Activated T-cell treated with anti-CD3 and anti-CD28 coated beads for 1 hour (primary cell): ENCODE results near the gene ANKRD34A.

Experiments
- DNase-seq: peaks from one replicate; pipeline ENCODE4 v3.0.0-alpha.2; 2020; ENCODE audit warnings: low read depth

ANKRD34A gene

DNA sequence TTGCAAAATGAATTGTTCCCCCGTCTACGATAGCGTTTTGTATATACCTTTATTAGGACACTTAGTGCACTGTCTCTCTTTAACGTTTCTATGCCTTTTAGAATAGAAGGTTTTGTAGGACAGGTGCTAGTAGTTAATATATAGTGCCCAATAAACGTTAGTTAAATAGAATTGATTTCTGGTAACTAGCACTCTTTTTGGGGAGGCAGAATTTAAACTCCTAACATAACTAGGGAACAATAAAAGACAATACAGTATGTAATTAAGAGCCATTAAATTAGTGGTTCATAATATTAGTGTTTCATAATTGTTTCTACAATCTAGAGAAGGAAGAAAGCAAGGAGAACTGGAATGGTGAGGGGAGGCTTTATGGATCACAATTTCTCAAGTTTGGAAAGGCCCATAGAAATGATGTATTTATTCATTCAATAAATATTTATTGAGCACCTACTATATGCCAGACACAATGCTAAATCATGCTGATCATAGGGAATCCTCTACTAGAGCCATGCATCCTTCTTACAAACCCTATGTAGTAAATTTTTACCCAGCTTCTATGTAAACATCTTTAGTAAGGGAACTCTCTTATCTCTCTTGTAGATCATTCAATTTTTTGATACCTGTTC lies 857 bp upstream of the ANKRD34A start:
- no peak for DNase-seq

DNA sequence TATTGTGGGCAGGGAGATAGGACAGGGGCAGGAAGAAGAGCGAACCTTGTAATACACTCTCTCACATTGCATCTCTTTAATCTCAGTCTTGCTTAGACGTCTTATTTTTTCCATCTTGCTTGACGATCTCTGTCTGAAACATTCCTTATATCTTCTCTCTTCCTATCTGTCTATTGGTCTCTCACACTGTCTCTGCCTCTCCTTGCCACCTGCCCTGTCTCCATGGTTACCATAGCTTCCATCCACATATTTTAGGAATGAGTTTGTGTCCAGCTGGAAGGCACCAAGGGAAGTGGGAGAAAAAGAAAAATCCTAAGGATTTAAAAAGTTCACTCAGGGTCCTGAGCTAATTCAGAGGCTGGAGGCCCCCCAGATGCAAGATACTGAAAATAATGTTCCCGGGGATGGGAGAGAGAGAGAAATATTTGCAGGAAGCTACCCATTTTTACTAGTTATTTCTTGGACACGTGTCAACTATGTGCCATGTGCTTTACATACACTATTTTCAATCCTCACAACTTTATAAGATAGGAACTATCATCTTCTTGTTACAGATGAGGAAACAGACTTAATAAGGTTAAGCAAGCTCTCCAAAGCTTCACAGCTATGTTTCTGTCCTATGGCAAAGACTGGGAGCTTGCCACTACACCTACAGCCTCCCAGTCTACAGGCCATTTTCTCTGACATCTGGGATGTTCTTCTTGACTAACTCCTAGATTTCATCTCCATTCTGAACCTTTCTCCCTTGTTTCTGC lies 933 bp downstream of the ANKRD34A start:
- DNase-seq: no peak

DNA sequence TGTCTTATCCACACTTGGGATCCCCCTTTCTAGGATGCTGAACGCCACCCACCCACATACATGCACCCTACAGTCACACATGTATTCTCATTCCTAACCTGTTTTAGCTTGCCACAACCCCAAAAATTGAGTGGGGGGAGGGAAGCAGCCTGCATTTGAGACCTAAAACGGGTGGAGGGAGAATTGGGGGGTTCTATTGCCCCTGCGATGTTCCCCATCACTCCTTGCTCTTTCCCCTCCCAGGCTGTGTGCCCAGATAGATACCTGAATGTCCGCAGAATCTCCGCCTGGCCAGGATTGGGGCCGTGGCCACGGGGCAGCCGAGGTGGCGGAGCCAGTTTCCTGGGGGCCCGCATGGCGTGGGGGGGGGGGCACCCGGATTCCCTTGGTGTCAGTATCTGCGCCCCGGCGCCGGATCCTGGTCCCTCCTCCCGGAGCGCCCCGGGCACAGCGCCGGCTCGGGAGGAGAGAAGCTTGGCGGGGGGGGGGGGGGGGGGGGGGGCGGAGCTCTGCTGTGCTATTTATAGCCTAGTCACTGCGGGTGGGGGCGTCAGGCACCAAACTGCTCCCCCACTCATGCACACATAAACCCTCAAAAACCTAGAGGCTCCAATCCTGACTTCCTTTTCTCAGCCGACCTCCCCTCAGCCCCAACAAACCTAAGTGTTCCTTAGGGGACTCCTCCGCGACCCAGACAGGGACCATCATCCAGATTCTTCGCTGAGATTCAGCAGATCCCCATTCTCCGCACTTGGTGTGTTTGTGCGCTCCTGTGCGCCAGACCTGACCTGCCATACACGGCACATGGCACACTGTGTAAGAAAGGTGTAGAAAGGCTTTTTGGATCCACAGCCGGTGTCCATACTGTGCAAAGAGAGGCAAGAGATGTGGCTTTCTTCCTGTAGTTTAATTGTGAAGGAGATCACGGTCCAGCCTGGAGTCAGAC lies 1.9 kb downstream of the ANKRD34A start:
- no peak for DNase-seq

DNA sequence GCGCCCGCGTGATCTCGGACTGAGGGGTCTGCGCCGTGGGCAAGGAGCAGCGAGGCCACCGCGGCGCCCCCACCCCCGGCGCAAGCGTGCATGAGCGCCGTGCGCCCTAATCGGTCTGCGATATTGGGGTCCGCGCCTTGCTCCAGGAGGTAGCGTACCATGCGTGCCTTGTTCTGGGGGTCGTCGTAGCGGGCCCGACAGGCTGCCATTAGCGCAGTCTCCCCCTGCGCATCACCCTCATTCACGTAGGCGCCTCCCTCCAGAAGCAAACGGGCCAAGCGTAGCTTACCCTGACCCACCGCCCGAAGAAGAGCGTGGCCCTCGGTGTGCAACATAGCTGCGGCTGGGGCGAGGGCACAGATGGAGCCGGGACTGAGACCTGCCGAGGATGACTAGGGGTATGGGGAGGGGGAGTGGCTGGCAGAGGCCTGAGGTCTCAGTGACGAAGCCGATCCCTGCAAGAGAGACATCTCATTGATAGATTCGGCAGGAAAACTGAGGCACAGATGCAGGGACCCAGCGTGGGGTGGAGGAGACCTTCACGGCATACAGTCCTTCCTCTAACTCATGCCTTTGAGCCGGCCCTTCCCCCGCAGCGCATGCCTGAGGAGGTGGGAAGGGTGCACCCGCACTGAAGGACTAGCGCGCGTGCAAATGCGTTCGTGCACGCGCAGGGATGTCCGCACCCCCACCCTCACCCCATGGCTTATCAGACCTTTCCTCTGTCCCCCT lies 2.8 kb downstream of the ANKRD34A start:
- DNase-seq: peak; percentile 28

DNA sequence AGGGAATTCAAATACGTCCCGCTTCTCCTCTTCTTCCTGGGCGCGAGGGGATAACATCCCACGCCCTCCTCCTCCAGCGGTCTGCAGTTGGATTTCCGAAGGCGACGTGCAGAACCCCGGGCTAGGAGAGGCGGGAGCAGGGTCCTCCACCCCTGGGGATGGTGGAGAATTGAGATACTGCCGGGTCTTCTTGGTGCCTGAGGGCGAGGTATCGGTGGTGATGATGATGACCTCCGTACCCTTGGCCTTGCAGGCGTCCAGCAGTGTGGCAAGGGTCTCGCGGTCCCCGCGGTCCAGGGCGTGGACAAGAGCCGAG lies 3.3 kb downstream of the ANKRD34A start:
- DNase-seq: no peak

DNA sequence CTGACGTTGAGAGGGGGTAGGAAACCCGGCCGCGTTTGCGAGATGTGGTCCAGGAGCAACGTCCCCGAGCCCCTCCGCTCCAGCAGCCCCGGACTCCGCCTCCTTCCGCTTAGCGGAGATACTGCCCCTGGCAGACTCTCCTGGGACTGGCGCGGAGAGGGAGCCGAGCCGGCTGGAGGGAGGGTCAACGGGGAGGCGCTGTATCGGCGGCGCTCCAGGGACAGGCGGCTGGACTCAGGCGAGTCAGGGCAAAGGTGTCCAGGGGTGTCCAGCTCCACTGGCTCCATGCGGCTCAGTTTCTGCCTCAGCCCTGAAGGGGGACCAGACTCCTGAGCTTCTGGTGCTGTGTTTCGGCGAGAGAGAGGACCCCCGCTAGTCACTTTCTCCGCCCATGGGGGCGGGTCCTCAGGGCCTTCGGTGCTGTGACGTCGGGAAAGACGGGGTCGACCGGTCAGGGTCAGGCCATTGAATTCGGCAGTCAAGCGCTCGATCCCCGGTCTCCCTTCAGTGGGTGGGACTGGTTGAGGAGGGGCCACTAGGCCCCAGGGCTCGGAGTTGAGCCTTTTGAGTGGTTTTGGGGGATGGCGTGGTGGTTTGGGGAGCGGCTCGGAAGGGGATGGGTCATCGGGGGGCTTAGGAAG lies 3.8 kb downstream of the ANKRD34A start:
- peak; percentile 32 for DNase-seq

DNA sequence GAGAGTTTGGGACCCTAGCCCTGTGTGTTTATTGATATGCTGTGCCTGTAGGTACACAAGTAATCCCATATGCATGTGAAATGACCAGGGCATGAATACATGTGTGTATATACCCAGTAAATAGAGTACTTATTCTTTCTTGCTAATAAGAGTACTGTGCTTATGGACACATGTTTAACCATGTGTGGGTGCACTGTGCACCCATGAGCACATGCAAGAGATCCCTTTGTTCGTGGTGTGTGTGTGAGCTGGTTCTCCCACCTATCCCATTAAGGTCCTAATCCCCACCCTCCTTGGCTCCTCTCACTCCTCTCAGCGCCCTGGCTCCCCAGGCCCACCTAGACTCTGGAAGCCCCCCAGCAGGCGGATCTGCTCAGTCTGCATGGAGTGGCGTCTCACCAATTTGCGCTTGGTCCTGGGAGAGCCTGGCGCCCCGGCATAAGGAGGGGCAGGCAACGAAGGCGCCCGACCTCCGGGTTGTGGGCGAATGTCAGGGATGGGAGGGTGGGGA lies 4.4 kb downstream of the ANKRD34A start:
- DNase-seq: no peak

DNA sequence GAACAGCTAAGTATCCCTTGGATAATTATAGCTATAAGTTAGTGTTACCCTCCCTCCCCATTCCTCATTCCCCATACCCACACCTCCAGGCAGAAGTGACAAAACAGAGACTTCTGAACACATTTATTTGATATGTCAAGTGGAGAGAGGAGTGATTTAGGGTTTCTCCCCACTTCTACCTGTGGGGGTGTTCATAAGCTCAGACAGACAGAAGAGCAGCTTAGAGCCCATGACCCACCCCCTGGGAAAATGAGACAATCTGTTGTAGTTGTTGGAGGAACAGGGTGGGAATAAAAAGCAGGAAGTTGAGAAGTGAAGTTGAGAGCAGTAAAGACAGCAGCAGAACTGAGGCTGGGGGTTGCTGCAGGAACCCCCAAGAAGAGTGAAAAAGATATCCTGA lies 5.0 kb downstream of the ANKRD34A start:
- no peak for DNase-seq

DNA sequence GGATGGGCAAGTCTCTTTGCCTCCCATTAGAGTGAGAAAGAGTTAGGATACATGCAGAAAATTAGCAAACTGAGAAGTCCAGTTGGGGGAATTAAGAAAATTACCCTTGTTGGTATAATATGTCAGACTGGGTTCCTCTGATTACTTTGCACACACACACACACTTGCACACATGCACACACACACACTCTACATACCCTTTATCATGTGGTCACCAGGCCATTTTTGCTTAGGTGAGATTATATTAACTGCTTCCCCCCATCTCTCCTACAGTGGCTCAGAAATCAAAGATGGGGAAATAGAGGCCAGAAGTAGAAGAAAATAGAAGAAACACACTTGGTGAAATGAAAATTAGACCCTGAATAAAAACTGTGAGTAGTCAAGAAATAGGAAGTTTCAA lies 5.6 kb downstream of the ANKRD34A start:
- no peak for DNase-seq

DNA sequence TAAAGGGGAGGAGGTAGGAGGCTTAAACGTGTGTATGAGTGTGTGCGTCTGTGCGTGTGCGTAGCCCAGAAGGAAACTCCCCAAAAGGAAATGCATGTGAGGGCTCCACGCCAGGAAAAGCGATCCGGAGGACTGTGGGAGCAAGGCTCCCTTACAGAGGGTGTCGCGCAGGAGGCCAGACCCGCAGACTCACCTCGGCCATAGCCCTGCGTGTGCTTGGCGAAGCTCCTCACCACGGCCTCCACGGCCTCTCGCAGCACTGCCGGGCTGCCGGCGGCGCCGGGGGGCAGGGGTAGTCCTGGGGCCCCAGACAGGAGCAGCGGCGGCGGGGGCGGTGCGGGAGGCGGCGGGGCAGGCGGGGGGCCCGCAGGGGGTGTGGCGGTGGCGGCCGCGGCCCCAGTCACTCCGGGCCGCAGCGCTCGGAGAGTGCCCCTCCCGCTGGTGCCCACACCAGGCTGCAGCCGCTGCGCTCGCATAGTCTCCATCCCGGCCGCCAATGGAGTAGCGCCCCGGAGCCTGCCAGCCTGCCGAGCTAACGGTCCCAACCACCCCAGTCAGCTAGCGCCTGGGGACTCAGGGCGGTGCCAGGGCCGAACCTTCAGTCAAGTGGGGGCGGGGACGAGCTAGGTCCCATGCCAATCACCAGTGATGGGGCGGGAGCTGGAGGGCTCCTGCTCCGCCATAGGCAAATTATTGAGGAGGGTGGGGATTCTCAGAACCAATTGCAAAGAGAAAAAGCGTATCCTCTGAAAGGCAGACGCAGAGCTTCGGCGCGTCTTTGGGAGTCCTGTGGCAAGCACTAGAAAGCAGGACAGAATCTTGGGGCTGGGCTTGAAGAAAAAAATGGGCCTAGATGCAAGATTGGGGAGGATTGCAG lies 6.7 kb downstream of the ANKRD34A start, which contains the start of gene LIX1L:
LIX1L (minus strand) TSS at position 575 of the 877 bp plus-strand sequence; CDS start at position 485, 90 bp downstream.
- DNase-seq: peak; percentile 92

DNA sequence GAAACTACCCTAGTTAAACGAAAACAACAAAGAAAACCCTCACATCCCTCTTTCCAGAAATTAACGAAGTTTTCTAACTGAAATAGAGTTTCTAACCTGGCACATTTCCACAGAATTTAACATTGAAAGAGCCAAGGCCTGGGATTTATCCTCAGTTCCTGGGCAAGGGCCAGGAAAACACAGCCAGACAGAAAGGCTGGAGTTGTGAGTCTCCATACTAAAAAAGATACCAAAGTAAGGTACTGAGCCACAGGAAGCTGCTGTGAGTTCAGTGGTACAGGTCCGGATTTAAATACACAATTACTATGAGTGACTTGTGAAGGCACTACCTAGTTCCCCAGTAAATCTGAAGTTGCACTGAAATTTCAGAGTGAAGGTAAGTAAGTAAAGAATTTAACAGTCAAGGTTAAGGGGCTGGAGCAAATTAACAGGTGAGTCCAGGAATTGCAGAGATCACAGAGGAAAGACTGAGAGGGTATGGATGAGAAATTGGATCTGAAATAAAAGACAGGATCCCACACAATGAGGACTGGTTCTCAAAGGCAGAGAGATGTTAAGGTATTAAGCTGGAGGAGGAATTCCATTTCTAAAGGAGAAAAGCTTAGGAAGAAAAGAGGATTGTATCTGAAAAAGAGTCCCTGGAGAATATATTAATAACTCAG lies 7.5 kb downstream of the ANKRD34A start:
- no peak for DNase-seq

DNA sequence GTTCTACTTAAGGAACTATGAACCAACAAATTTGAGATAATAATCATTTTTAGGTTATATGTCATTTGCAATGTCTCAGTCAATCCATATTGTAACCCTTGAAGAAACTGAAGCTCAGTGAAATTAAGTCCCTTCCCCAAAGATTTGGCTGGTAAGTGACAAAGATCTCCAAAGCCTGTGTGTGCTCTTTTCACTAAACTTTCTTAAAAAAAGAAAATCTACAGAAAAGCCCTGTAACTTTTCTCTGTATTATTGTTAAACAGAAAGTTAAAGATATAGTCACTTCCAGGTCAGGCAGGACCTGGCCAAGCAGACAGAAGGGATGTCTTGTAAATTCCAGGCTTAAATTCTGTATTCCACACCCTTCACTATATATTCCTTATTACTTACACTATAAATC lies 8.0 kb downstream of the ANKRD34A start:
- no peak for DNase-seq

DNA sequence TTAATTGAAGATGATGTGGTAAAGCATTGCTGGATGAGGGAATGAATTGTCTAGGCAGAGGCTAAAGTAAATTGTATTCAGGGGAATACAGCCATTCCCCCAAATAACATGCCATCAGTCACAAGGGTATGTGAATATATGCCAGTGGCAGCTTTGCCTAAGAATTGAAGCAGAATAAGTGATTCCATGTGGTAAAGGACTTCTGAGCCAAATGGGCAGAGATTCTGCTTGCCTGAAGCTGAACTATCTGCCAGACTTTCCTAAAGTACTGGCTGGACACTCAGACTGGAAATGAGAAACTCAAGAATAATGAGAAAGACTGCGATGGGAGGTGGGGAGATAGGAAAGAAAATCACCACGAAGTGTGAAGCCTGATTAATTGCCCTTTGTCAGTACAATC lies 8.9 kb downstream of the ANKRD34A start:
- no peak for DNase-seq

DNA sequence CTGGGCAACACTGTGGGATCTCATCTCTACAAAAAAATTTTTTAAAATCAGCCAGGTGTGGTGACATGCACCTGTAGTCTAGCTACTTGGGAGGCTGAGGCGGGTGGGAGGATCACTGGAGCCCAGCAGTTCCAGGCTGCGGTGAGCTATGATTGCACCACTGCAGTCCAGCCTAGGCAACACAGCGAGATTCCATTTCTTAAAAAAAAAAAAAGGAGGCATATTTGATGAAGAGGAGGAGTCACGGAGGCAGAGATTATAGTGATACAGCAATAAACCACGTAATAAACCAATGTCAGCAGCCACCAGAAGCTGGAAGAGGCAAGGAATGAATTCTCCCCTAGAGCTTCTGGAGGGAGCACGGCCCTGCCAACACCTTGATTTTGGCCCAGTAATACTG lies 10.5 kb downstream of the ANKRD34A start:
- DNase-seq: no peak

DNA sequence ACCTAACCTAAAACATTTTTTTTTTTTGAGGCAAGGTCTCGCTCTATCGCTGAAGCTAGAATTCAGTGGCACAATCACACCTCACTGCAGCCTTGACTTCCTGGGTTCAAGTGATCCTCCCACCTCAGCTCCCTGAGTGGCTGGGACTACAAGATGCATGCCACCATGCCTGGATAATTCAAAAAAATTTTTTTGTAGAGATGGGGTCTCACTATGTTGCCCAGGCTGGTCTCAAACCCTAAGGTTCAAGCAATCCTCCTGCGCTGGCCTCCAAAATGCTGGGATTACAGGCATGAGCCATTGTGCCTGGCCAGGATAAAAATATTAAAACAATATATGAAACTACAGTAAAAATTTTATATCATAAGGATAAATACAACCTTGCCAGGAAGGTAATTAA lies 11.5 kb downstream of the ANKRD34A start:
- DNase-seq: no peak

DNA sequence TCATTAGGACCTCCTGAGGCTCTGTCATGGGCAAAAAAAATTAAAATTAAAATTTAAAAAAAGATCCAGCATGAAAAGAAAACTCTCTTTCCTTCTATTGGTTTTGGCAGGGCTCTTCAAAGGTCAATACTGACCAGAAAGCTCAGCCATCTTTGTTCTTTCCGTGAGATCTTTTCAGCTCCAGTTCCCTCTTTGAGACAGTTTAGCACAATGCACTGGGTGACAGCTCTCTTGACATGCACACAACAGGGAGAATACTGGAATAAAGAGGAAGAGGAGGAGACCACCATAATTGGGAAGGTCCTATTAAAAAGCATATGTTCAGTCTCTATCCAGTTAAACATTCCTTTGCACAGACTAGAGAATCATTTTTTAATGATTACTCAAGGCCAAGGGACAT lies 12.8 kb downstream of the ANKRD34A start:
- no peak for DNase-seq

DNA sequence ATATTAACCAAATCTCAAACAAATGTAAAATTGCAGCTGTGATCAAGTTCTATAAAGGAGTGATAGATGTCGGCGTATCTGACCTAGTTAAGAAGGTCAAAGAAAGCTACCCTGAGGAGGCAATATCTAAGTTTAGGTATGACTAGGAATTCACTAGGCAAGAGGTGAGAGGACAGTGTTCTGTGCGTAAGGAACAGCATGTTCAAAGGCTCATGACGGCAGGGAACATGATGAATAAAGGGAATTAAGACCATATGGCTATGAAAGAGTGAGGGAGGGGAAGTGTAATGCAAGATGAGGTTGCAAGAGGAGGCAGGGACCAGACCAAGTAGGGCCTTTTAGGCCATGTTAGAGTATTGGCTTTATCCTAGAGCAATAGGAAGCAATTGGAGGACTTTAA lies 15.2 kb downstream of the ANKRD34A start:
- DNase-seq: no peak

DNA sequence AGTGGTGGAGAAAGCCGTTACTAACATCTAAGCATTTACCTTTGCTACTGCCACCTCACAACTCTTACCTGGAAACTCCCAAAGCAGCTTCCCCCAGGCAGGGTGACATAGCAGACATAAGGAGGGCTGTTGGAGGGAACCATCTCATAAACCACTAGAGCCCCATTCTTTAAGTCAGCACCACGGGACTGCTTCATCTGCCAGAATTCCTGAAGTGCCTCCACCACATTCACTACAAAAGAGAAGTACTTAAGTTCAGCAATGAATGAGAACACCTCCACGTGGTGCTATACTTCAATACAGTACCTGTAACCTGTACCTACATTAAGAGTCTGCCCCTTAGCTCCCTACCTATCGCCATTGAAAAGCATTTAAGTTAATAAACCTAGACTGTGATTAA lies 16.8 kb downstream of the ANKRD34A start:
- DNase-seq: no peak

DNA sequence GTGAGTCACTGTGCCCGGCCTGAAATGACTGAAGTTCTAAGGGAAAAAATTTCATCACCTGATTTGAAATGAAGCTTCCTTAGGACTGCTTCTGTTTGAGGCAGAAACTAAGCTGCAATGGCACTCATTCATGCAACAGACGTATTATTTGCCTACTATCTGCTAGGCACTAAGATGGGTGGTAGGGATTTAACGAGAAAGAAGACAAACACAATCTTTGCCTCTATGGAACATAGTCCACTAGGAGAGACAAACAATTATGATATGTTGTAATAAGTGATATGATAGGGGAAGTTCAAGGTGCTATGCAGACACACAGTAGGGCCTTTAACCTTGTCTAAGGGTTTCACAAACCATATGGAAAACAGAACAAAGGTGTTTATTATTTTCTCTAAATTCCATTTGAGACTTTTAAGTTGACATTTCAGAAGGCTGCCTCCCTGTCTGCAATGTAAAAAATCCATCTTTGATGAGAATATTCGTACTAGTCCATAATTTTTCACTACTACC lies 17.8 kb downstream of the ANKRD34A start:
- no peak for DNase-seq

DNA sequence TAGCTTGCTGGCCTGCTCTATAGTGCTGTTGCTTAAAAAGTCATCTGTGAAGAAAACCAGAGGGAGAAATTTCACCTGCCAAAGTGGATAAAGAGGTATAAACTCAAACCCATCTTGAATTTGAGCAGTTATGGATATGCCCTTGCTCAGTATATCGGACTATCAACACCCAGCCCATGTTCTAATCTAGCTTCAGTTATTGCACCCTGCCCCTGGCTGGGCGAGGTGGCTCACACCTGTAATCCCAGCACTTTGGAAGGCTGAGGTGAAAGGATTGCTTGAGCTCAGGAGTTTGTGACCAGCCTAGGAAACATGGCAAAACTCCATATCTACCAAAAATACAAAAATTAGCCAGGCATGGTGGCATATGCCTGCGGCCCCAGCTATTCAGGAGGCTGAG lies 19.8 kb downstream of the ANKRD34A start:
- DNase-seq: no peak
